Ovary (tissue), 3 donors: ENCODE results near the gene FGFBP2.

ENCODE experiments used
- CTCF ChIP-seq, 3 donors: fragments of 450-650 bp in 2 of 3; fragments of 200-600 bp in 1 of 3; IDR thresholded peaks; one replicate each; pipeline versions ENCODE4 v1.5.1 to v1.8.0; 2016 to 2022; ENCODE audit warnings: antibody characterized with exemption in 3 of 3, mild to moderate bottlenecking in 1 of 3
- EP300 ChIP-seq: sonication (generic); formaldehyde crosslinking; IDR thresholded peaks from one replicate; pipeline ENCODE4 v1.6.1; 2017; ENCODE audit warnings: antibody characterized with exemption
- POLR2A ChIP-seq: fragments of 450-650 bp; IDR thresholded peaks from one replicate; pipeline ENCODE4 v1.6.1; 2017; ENCODE audit warnings: antibody characterized with exemption, mild to moderate bottlenecking, moderate library complexity
- donor health status: DM: no; HTN: no; CAD: no.

GRCh38 chr4:15948826-15949225, 14.1 kb downstream of the FGFBP2 start:
- TF ChIP-seq CTCF (IDR thresholded peaks at IDR 0.05) (no peak), POLR2A (no peak), EP300 (no peak)
